IMR-90 (cell line): ENCODE data around the gene CACNG5.

Experiments used
- BHLHE40 ChIP-seq: fragments of 150-350 bp; IDR thresholded peaks from 2 replicates; pipeline ENCODE4 v1.6.1; 2016; ENCODE audit warnings: mild to moderate bottlenecking, low read depth, low read length
- CEBPB ChIP-seq: IDR thresholded peaks from 2 replicates; pipeline ENCODE4 v1.6.1; 2012; ENCODE audit warnings: low read depth, low read length, improper control_type of control experiment
- CHD1 ChIP-seq: IDR thresholded peaks from 2 replicates; pipeline ENCODE4 v1.6.1; 2012; ENCODE audit warnings: low read depth, low read length, improper control_type of control experiment
- FOS ChIP-seq: fragments of 150-350 bp; IDR thresholded peaks from 2 replicates; pipeline ENCODE4 v1.6.1; 2016; ENCODE audit warnings: low read depth, low read length
- MAFK ChIP-seq: IDR thresholded peaks from 2 replicates; pipeline ENCODE4 v1.6.1; 2012; ENCODE audit warnings: low read depth, low read length, improper control_type of control experiment
- MXI1 ChIP-seq: IDR thresholded peaks from 2 replicates; pipeline ENCODE4 v1.6.1; 2012; ENCODE audit warnings: low read depth, mild to moderate bottlenecking, low read length, moderate library complexity, borderline replicate concordance
- POLR2A ChIP-seq: IDR thresholded peaks from 2 replicates; pipeline ENCODE4 v1.6.1; 2012; ENCODE audit warnings: mild to moderate bottlenecking, low read depth, low read length
- RAD21 ChIP-seq: IDR thresholded peaks from 2 replicates; pipeline ENCODE4 v1.6.1; 2012; ENCODE audit warnings: low read length, improper control_type of control experiment
- RCOR1 ChIP-seq: IDR thresholded peaks from 2 replicates; pipeline ENCODE4 v1.6.1; 2012; ENCODE audit warnings: mild to moderate bottlenecking, low read length, improper control_type of control experiment; ENCODE audit not compliant: insufficient replicate concordance
- SMC3 ChIP-seq: fragments of 150-350 bp; IDR thresholded peaks from 2 replicates; pipeline ENCODE4 v1.6.1; 2016; ENCODE audit warnings: low read depth, mild to moderate bottlenecking, antibody characterized with exemption, low read length, moderate library complexity
- USF2 ChIP-seq: fragments of 150-350 bp; IDR thresholded peaks from 2 replicates; pipeline ENCODE4 v1.6.1; 2017; ENCODE audit warnings: mild to moderate bottlenecking, antibody characterized with exemption, low read length, low read depth
- TF ChIP-seq, protein P1 (sequence below): conservative IDR thresholded peaks from 2 replicates; pipeline ENCODE4 v1.5.1; 2012; ENCODE audit warnings: mild to moderate bottlenecking, low read depth, low read length, improper control_type of control experiment

DNA sequence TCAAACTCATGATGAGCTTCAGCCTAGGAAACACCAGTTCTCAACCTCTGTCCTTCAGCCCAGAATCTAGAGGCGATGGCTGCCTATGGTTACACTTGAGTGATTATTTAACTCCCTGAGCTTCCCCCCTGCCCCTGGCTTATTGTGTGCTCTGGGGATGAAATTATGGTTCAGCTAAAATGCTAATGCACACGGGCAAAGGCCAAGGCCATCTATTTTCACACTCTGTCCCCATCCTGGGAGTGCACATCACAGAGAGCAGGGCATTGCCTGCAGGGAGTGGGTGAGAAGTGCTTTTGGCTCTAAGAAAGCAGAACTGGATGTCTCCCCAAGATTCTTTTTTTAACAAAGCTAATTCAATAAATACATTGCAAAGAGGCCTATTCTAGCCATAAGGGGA, 21.6 kb upstream of the CACNG5 start:
- no peak for TF ChIP-seq SMC3
- TF ChIP-seq, protein P1, sequence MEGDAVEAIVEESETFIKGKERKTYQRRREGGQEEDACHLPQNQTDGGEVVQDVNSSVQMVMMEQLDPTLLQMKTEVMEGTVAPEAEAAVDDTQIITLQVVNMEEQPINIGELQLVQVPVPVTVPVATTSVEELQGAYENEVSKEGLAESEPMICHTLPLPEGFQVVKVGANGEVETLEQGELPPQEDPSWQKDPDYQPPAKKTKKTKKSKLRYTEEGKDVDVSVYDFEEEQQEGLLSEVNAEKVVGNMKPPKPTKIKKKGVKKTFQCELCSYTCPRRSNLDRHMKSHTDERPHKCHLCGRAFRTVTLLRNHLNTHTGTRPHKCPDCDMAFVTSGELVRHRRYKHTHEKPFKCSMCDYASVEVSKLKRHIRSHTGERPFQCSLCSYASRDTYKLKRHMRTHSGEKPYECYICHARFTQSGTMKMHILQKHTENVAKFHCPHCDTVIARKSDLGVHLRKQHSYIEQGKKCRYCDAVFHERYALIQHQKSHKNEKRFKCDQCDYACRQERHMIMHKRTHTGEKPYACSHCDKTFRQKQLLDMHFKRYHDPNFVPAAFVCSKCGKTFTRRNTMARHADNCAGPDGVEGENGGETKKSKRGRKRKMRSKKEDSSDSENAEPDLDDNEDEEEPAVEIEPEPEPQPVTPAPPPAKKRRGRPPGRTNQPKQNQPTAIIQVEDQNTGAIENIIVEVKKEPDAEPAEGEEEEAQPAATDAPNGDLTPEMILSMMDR = no peak
- no peak for TF ChIP-seq POLR2A
- no peak for TF ChIP-seq RAD21
- no peak for TF ChIP-seq USF2
- TF ChIP-seq RCOR1 = no peak
- TF ChIP-seq BHLHE40 = no peak
- TF ChIP-seq MAFK = no peak
- no peak for TF ChIP-seq CEBPB
- no peak for TF ChIP-seq MXI1
- no peak for TF ChIP-seq FOS
- TF ChIP-seq CHD1 = no peak
